EH (cell line): Measurements from ENCODE around the gene DDX54.

ENCODE experiments used
- DNase-seq: peaks from one replicate; pipeline ENCODE4 v3.0.0-alpha.2; 2015; ENCODE audit warnings: low read depth

The DDX54 gene, protein sequence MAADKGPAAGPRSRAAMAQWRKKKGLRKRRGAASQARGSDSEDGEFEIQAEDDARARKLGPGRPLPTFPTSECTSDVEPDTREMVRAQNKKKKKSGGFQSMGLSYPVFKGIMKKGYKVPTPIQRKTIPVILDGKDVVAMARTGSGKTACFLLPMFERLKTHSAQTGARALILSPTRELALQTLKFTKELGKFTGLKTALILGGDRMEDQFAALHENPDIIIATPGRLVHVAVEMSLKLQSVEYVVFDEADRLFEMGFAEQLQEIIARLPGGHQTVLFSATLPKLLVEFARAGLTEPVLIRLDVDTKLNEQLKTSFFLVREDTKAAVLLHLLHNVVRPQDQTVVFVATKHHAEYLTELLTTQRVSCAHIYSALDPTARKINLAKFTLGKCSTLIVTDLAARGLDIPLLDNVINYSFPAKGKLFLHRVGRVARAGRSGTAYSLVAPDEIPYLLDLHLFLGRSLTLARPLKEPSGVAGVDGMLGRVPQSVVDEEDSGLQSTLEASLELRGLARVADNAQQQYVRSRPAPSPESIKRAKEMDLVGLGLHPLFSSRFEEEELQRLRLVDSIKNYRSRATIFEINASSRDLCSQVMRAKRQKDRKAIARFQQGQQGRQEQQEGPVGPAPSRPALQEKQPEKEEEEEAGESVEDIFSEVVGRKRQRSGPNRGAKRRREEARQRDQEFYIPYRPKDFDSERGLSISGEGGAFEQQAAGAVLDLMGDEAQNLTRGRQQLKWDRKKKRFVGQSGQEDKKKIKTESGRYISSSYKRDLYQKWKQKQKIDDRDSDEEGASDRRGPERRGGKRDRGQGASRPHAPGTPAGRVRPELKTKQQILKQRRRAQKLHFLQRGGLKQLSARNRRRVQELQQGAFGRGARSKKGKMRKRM

DNA sequence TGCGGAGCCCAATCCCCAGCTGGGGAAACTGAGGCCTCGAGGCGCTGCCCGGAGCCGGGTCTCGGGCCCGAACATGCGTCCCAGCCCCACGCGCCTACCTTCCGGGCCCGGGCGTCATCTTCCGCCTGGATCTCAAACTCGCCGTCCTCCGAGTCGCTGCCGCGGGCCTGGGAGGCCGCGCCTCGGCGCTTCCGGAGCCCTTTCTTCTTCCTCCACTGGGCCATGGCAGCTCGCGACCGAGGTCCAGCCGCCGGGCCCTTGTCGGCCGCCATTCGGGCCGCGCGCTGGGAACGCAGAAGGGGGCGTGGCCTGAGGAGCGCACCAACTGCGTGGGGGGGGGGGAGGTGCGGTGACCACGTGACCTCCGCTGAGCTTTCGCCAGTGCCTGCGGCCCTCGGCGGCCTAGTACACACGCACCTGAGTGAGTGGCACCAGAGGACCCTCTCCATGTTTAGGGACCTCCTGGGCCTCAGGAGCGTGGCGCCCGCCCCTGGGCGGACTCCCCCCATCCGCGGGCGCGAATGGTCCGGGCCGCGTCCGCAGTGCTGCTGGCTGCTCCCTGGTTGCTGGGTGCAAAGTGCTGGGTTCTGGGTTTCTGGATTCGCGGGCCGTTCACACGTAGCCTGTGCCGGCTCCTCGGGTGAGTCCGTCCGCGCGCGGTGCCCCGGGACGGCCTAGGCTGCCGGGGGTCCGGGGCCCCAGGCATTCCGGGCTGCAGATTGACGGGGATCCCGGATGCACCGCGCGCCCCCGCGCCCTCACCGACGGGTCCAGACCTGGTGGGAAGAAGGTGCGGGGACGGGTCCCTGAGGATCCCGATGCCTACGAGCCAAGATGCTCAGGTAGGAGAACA, at the start of gene DDX54, which contains the start of gene RITA1:
Gene DDX54 (minus strand): TSS at position 299 of the 853 bp plus-strand sequence. CDS start 27 bp downstream, at position 272.
Gene RITA1 (plus strand): TSS at position 542 of the 853 bp plus-strand sequence. CDS start 1,026 bp downstream, outside the sequence.
- peak; percentile 75 for DNase-seq

DNA sequence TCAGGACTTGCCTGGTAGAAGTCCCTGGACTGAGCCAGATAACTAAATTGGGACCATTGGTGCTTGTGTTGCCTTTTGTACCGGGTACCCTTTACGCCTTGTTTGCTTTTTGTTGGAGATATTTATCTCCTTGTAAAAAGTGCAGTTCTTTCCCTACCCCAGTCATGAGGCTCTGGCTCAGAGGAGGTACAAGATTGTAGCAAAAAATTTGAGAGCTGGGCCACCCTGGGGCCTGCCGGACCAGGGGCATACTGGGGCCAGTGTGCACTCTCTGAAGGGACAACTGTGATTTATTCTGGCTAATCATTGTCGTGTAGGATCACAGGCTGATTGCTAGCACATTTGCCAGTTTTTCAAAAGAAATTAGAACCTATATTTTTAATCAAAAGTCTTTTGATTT, 49.2 kb upstream of the DDX54 start:
- no peak for DNase-seq

DNA sequence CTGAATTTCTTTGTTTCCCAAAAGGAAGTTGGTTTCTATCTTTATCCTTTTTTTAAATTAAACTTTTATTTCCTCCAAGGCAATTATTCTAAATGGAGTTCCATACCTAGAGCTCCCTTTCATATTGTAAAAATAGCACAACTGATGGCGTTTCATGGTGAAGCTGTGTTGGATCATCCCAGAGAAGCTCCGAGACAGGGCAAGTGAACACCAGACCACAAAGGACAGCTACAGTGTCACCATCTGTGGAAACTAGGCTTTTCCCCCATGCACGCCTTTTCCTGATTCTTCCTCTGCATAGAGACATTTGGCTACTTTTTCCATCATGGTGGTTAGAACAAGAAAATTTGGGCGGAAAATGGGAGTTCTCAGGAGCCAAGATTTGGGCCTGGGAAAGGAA, 48.7 kb upstream of the DDX54 start:
- DNase-seq: no peak

DNA sequence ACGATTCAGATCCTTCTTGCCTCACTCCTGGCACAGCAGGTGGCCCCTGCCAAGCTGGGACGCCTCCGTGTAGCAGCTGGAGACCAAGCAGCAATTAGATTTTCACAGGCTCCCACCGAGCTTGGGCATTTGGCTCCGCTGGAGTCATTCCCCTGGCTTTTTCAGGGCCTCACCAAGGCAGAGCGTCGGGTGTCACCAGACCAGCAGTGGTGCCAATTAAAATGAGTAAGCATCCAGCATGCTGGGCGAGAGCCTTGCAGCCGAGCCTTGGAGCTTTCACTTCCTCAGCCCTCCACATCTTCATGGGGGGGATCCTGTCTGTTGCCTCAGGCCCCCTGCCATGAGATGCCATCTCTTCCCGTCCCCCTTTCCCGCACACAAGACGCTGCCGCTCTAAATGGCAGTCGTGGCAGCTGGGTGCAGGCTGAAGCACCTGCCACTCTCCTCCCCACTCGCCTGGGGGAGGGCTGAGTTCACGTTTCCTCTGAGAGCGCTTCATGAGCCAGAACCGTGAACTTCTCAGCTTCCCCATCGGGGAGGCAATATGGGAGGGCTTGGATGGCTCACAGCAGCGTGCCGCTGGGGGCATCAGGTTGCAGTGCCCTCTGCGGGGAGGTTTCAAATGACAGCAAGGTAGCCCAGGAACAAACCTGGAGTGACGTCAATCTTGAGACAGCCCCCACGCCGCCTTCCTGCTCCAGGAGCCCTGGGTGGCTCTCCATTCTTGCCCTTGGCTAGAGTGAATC, 47.7 kb upstream of the DDX54 start:
- no peak for DNase-seq

DNA sequence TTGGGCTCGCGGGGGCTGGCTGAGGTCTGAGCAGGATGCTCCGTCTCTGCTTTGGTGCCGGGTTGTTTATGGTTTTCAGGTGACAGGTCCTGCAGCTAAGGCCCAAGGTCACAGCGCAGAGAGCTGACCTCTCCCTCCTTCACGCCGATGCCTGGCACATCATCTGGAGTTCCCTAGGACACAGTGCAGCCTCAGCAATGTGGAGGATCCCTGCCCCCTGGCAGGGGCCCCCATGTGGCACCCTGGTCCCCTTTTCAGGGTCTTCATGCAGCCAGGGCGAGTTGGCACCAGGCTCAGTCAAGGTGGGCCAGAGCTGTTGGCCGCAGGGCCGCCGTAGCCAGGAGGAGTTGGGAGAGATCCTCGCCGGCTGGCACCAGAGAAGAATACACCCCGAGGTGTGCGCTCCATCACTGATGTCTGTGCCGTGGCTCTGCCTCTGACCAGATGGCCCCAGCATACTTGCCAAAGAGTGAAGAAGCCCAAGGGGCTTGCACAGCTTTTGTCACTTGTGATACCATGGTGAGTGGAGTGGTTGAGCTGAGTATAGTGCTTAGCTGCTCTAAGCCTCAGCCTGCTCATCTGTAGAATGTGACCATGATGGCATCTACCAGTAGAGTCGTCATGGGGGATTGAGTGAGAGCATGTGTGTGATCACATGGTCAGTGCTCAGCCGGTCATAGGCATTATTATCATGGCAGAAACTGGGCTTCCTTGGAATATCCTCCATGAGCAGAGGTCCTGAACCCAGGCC, 47.0 kb upstream of the DDX54 start:
- no peak for DNase-seq

DNA sequence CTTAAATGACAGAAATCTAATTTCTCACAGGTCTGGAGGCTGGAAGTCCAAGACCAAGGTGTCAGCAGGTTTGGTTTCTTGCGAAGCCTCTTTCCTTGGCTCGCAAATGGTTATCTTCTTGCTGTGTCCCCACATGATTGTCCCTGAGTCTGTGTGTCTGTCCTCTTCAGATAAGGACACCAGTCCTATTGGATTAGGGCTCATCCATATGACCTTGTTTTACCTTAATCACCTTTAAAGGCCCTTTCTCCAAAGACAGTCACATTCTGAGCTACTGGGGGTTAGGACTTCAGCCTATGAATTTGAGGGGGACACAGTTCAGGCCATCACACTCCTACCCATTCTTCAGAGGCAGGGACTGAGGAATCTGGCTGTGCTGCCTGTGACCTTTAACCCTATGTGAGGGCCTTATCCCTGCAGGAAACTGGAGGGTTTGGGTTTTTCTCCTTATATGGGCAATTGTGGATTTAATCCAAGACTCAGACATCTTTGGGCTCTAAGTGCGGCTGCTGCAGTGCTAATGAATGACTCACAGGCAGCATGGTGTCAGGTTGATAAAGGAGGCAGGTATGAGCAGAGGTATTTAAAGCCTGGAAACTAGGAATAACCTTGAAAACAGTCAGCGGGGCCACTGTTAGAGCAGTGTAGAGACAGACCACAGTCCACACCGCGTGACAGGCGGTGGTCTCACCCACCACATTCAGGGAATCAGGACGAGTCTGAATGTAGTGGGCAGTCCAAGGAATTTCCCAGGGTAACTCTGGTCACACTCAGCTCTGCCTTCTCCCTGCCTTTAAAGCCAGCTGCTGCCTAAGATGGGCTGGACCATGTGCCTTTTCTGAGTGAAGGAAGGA, 46.2 kb upstream of the DDX54 start:
- DNase-seq: peak; percentile 86

DNA sequence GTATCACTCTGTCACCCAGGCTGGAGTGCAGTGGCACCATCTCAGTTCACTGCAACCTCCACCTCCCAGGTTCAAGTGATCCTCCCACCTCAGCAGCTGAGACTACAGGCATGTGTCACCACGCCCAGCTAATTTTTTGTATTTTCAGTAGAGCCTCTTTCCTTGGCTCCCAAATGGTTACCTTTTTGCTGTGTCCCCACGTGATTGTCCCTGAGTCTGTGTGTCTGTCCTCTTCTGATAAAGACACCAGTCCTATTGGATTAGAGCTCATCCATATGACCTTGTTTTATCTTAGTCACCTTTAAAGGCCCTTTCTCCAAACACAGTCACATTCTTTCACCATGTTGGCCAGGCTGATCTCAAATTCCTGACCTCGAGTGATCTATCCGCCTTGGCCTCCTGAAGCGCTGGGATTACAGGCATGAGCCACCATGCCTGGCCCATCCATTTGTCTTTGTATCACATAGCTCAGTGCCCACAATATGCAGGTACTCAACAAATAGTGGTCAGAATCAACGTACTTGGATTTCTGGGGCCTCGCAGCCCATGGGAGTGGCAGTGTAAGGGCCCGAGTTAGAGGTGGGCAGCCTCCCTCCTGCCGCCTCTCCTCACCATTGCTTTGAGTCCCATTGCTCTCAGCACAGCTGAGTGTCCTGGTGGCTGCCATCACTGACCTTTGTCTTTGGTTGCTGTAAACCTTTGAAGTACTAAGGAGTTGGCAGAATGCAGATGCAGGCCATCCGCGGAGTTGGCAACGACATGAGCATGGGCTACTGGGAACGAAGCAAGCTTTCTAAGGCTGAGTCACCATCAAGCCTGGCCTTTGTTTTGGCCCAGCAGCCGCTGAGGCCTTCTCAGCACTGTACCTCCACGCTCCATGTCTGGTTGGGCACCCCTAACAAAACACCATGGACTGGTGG, 45.3 kb upstream of the DDX54 start:
- DNase-seq: no peak

DNA sequence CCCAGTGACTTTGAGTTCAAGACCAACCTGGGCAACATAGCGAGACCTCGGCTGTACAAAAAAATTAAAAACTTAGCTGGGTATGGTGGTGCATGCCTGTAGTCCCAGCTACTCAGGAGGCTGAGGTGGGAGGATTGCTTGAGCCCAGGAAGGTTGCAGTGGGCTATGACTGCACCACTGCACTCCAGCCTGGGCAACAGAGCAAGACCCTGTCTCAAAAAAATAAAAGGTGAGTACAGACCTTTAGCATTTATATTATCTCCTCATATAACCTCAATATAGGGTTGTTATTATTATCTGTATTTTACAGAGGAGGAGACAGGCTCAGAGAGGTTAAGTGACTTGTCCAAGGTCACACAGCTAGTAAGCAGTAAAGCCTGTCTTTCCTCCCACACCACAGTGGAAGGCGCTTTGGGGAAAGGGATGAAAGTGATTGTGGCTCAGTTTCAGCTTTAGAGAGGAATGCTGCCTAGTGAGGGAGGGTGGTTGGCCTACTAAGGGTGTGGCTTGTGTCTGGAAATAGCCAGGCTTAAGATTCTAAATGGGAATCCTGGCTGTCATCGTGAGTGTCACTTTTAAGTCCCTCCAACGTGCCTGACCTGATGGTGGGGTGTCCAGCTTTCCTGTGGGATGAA, 43.2 kb upstream of the DDX54 start:
- DNase-seq: no peak

DNA sequence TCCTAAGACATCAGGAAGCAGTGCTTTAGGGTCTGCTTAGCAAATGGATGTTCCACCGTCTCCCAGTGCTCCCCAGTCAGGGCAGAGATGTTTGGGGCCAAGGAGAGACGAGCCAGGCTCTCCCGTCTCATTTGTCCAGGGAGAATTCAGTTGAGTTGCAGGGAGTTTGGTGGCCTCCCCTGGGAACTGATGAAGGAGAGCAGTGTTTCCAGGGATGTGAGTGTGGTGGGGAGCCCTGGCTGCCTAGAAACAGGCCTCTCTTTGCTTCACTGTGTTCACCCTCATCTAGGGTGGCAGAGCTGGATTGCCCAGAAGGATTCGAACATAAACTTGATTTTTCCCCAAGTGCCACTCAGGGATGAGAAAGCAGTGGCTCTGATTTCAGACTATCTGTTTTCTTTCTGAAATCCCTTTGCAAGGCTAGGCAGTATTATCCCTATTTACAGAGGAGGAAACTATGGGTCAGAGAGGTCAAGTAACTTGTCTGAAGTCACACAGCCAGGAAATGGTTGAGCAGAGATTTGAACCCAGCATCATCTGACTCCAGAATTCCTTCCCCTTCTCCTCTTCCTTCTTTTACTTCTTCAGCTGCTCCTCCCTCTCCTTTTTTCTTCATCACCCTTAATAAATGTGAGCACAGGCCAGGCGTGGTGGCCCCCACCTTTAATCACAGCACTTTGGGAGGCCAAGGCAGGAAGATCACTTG, 42.6 kb upstream of the DDX54 start:
- no peak for DNase-seq

DNA sequence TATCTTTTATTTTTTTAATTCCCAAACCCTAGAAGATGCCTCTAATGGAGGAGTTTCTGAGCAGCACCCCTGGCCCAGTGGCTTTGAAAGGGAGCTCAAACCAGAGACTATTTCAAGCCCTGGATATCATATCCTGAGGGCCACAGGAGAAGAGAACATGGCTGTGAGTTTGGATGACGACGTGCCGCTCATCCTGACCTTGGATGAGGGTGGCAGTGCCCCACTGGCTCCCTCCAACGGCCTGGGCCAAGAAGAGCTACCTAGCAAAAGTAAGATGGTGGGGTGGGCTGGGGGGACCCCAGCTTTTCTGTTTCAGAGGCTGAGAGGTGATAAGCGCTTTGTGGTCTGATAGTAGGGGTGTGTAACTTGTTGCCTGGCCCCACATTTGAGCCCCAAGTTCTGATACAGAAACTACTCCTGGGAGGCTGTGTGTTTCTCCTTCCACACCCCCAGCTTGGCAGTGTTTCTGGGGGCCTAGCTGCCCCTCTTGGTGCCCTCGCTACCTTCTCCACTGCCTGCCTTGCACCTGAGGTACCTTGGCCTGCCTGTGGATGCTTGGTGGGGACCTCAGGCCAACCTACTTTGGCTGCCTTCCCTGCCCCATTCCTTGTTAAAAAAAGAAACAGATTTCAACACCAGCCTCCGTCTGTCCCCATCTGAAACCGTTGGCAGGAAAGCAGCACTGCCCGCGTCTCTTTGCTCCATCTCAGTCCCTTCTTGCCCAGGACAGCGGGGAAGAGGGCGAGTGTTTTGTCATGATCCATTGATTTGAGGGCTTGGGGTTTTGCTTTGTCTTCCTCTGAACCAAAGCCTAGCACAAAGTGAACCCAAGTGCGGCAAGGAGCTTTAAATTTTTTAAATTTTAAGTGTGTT, 41.7 kb upstream of the DDX54 start:
- DNase-seq: no peak

DNA sequence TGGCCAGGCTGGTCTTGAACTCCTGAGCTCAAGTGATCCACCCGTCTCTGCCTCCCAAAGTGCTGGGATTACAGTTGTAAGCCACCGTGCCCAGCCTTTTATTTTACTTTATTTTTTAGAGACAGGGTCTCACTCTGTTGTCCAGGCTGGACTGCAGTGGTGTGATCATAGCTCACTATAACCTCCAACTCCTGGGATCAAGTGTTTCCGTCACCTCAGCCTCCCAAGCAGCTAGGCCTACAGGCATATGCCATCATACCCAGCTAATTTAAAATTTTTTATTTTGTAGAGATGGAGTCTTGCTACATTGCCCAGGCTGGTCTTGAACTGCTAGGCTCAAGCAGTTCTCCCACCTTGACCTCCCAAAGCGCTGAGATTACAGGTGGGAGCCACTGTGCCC, 39.7 kb upstream of the DDX54 start:
- no peak for DNase-seq

DNA sequence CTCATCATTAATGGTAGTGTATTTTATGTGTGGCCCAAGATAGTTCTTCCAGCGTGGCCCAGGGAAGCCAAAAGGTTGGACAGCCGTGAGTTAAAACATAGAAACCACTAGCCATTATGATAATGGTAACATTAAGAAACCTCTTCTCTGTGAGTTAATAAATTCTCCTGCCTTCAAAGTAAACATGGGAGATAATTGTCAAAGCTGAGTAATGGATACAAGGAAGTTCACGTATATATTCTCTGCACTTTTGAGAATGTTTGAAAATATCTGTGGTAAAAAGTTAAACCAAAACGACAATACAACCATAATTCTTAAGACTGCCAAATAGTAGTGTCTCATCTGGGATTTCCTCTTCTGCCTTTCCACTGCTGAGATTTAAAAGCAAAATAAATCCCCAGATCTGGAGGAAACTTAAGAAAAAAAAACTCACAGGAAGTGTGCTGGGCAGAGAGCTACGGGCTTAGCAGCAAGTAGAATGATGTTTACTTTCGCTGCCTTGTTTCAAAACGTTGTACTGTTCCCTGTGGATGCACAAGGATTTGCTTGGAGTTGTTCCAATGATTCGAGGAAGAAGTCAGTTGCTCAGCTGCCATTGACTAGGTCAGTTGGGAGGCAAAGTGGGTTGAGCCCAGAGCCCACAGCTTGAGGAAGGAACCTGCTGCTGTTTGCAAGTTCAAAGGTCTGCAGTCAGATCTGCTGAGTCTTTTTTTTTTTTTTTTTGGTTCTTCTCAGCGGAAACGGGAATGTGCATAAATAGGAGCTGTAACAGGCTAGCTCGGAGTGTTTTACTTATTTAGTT, 37.7 kb upstream of the DDX54 start:
- DNase-seq: peak; percentile 93

DNA sequence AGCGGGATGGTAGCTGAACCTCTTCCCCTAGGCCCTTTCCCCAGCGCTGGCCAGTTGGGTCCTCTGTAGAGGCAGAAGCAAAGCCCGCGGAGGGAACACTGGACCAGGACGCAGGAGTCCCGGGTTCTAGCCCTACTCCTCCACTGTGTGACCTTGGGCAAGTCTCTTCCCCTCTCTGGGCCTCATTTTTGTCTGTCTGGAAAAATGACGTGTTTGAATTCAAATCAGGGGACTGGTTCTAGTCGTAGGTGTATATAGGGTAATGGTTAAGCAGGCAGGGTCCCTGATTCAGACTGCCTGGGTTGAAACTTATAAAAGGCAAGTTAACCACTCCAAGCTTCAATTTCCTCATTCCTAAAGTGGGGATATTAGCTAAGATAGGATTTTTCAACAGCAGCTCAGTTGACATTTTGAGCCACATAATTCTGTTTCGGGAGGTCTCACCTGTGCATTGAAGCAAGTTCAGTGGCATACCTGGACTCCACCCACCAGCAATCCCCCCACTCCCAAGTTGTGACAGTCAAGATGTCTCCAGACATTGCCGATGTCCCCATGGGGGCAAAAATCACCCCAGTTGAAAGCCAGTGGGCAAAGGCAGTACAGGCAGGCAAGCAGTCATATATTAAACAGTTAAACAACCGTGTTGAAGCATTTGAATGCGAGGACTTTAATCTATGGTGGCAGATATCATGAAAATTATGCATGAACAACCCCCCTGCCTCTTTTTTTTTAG, 36.9 kb upstream of the DDX54 start:
- DNase-seq: no peak

DNA sequence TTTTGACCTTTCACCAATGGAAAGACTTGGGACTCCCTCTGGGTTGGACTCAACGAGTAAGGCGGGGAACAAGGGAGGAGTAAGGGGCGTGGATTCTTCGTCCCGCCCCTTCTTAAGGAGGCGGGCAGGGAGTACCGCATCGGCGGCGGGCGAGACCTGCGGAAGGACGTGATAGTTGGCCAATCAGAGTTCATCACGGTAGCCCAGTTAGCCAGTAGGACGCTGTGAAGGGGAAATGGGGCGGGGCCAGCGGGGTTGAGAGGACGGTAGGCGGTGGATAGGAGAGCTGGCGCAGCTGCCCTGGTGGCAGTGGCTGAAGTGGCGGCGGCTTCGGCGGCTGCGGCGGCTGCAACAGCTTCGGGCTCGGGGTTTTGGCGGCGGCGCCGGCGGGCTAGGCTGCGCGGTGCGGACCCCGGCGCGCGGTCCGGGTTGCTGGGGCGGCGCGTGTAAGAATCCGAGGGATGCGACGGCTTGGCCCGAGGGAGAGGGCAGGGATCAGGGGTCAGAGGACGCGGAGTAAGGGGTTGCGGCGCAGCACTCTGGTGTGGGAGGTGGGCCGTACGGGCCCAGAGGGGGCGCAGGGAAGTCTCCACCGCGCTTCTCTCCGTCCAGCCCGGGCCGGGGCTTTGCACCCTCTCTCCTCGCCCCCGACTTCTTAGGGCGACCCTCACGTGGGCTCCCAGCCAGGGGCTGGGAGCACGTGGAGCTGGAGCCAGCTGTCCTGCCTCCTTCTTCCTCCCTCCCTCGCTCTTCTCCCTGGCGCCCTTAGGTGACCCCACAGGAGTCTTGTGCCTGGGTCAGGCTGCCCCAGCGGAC, 36.1 kb upstream of the DDX54 start, which contains the start of gene TPCN1:
Gene TPCN1 (plus strand): TSS at position 284 of the 816 bp plus-strand sequence. CDS start 5,389 bp downstream, outside the sequence.
- DNase-seq: peak; percentile 100
